ENCODE data around the gene RAB27A.

DNA sequence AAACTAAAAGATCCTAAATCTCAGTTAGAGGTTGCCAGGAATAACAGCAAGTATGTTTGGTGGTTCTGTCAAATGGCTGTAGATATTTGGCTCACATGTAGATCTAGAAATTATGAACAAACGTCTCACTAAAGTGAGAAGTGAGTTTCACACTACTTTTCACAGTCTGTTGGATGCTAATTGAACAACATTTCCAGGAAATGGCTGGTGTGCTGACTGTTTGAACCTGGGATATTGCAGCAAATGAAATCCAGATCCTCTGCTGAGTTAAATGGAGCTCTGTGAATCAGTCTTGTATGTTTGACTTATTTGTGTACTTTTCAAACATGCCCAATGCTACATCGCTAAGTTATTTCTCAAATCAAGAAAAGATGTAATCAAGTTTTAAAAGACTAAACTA lies 71.6 kb downstream of the RAB27A start:
- TF ChIP-seq NFRKB (IDR thresholded peaks at IDR 0.05) (no peak), L3MBTL2 (conservative IDR thresholded peaks at IDR 0.05) (no peak), FOXA1 (IDR thresholded peaks at IDR 0.05) (no peak), ELF4 (IDR thresholded peaks at IDR 0.05) (no peak), CTBP1 (IDR thresholded peaks at IDR 0.05; ENCODE audit: borderline replicate concordance) (no peak), SUZ12 (IDR thresholded peaks at IDR 0.05) (no peak), BHLHE40 (IDR thresholded peaks at IDR 0.05; ENCODE audit: borderline replicate concordance) (no peak), LEF1 (IDR thresholded peaks at IDR 0.05; ENCODE audit: borderline replicate concordance) (no peak), TARDBP (IDR thresholded peaks at IDR 0.05) (no peak), ARNT (IDR thresholded peaks at IDR 0.05) (no peak), FOXM1 (IDR thresholded peaks at IDR 0.05; ENCODE audit: borderline replicate concordance) (no peak), PKNOX1 (IDR thresholded peaks at IDR 0.05) (no peak), FOXK2 (IDR thresholded peaks at IDR 0.05) (no peak), SP1 (IDR thresholded peaks at IDR 0.05) (no peak)
